ENCODE results near the gene SLC7A11.
"Not testable (repeated sequence)": the region's sequence is repeated elsewhere in the genome, so short reads cannot be mapped to it uniquely, and the experiment has no call there.

The SLC7A11 gene

DNA sequence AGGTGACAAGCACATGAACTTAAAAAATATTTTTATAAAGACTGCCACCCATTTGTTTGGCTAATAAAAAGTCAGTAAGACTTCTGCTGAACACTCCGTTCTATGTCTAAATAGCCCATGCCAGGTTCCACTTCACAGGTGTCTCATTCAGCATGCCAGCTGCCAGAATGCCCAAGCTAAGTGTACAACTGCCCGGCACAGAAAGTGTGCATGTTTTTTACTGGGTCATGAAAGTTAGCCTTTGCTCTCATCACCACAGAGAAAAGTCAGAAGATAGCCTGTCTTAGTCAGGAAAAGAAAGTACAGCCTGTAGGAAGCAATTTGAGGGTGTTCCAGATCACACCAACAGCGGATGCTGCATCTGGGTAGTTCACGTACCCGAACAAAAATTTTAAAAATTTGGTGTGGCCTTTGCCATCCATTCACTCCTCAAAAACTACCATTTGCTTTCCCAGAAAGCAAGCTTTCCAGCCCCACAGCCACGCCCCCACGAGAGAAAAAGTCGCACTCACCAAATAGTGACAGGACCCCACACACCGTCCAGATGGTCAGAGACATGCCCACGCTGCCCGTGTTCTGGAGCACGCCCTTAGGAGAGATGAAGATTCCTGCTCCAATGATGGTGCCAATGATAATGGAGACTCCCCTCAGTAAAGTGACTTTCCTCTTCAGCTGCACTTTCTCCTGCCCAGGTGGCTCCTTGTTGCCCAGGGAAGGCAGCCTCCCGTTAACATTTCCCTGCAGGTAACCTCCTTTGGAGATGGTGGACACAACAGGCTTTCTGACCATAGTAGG lies 671 bp downstream of the SLC7A11 start:
- no peak for DNase-seq

DNA sequence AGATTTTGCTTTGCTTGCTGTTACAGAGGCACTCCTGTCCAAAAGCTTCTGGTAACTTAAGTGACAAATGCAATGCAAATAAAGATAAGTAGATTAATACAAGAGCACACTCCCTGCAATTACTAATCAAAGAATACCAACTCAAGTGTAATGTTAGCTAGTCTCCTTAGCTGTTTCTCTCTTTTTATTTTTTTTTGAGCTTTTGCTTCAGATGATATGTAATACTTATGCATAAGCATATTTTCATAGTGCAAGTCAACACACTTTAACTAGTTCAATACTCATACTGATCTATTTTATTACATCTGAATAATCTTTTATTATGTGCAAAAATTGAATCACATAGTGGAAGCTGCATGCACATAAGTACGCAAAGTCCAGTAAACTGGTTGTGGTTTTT lies 2.7 kb downstream of the SLC7A11 start:
- DNase-seq: no peak

DNA sequence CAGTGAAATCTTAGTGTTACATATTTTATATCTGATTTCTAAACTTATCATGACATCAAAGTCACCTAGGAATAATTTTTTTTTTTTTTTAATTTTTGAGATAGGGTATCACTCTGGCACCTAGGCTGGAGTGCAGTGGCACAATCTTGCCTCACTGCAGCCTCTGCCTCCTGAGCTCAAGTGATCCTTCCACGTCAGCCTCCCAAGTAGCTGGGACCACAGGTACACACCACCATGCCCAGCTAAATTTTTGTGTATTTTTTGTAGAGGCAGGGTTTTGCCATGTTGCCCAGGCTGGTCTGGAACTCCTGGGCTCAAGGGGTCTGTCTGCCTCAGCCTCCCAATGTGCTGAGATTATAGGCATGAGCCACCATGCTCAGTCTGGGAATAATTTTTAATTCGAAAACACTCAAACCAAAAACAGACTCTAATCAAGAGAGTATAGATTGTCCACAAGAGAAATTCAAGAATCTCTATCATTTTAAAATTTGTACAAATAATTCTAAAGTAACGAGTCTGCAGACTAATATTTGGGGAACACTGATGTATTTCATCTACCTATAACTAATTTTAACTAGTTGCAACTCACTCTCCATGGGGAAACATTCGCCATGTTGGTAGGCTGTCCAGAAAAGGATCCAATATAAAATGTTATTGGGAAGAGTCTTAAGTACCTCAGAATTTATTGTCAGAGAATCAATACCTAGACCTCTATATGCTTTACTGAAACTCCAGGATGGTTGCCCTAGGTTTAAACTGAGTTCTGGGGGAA lies 3.4 kb downstream of the SLC7A11 start:
- DNase-seq: no peak

DNA sequence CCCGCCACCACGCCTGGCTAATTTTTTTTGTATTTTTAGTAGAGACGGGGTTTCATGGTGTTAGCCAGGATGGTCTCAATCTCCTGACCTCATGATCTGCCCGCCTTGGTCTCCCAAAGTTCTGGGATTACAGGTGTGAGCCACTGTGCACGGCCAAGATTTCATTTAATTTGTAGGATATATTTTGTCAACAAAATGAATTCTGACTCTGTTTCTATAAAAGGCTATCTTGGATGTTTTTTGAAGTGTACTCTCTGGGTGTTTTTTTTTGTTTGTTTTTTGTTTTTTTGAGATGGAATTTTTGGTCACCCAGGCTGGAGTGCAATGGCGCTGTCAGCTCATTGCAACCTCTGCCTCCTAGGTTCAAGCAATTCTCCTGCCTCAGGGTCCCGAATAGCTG lies 5.0 kb downstream of the SLC7A11 start:
- not testable (repeated sequence) for DNase-seq

DNA sequence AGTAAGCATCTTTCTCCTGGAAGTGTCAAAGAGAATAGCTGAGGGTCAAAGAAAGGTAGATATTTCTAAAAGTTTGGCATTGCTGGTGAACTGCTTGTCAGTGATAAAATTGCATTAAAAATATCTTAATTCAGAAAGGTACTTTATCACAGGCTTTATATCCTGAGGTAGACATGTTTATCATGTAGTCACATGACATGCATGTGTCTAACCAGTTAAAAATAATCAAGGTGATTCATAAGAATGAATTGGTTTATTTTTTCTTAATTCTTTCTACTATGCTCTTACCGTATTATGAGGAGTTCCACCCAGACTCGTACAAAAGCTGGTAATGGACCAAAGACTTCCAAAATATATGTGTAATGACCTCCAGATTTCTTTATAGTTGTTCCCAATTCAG lies 6.1 kb downstream of the SLC7A11 start:
- DNase-seq: no peak

DNA sequence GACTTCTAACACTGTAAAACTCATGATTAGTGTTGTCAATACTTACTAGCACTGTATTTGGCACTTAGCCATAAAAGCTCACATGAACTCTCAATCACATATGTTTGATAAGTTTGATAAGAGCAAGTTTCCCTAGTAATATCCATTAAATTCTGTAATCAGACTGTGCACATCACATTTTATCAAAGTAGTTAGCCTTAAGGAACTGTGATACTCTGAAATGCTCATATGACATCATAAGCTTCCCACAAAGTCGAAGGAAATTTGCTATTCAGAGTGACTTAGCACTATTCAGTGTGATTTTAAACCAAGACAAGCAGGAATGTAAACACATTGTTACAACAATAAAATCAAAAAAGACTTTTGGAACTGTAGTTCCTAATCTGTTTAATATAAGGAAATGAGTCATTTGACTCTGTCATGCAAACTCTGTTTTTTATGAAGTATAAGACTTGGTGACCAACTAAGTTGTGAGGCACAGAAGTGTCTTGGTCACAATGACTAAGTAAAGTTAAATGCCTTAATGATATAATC lies 6.7 kb downstream of the SLC7A11 start:
- no peak for DNase-seq

DNA sequence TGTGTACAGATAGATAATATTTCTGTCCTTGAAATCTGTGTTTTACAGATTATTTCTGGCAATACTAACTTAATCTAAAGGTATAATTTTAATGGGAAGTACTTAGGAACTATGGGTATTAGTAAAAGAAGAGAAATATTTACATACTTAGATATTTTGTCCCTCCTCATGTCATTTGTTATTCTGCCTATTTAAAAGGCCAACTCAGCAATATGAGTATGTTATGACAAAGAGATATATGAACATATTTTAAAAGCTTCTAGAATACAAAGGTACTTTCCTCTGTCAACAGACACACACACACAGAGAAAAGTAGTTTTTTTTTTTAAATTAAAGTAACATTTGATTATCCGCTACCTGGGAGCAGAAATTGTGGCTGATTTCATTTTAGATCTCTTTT lies 7.9 kb downstream of the SLC7A11 start:
- DNase-seq: no peak

DNA sequence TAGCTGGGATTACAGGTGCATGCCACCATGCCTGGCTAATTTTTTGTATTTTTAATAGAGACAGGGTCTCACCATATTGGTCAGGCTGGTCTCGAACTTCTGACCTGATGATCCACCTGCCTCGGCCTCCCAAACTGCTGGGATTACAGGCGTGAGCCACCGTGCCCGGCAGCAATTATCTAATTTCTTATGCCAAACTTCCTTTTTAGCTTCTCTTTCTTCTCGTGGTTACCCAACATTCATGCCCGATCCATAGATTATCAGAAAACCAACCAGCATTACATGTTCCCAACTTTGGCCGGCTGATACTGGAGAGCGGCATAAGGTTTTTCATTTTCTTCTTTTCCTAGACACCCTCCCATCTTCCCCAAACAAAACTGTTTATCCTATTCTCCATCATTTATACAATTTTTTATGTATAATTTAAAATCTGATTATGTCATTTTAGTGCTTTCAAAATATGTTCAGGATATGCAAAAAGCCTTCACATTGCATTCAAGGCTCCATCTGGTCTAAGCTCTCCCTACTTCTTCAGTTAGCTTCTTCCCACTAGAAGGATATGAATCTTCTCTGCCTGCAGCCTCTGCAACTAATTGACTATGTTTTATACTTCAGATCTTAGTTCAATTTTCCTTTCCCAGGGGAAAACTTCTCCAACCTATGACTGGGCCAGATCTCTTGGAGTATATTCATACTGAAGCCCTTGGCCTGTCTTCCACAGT lies 8.7 kb downstream of the SLC7A11 start:
- no peak for DNase-seq

DNA sequence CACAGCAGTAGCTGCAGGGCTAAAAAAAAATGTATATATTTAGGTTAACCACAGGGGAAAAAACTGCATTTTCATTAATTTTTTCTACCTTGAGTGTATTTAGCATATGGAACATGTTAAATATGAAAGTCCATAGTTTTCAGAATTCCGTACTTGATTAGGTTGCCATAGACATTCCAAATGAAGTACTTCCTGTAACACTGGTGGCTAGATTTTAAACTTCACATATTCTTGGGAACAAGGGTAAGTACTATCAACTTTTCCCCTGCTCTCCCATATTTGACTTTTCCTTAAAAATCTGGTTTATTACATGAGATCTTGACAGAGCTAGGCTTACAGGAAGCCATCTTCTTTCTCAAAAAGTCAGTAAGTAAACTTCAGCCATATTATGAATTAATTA lies 9.8 kb downstream of the SLC7A11 start:
- no peak for DNase-seq

DNA sequence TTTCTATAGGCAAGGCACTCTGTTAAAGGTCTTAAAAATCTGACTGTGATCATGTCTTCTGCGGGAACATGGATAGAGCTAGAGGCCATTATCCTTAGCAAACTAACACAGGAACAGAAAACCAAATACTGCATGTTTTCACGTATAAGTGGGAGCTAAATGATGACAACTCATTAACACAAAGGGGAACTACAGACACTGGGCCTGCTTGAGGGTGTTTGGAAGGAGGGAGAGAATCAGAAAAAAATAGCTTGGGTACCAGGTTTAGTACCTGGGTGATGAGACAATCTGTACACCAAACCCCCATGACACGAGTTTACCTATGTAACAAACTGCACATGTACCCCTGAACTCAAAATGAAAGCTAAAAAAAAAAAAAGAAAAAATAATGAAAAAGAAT lies 12.1 kb downstream of the SLC7A11 start:
- no peak for DNase-seq

DNA sequence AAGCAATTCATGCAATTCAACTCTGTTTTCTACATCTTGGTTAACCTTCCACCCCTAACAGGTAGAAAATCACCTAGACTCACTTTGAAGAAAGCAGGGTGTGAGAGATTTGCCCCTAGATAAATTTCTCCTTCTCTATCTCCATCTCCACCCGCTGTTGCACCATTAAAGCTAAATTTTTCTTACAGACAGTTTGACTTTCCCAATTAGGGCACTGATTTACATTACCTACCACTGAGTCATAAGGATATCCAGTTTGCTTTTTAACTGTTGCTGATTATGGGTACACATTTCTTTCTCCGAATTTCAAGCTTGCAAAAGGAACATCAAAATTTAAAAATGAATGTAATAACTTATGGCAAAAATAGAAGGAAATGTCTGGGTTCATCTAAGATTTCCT lies 13.0 kb downstream of the SLC7A11 start:
- DNase-seq: no peak

DNA sequence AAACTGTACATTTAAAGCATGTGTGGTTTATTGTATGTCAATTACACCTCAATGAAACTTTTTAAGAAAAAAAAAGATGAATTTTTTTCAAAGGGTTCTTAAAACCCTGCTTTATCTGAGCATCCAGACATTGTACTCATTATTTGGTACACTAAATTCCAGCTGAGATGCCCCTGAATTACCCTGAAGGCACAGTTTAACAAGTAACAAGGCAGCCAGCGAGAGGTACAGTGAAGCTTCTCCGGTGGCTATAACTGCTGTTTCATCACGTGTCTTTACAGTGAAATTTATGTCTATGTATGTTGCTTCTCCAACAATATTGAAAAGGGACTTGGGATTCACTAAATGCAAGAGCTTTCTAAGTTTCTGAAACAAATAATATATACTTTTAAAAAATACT lies 15.8 kb downstream of the SLC7A11 start:
- no peak for DNase-seq

DNA sequence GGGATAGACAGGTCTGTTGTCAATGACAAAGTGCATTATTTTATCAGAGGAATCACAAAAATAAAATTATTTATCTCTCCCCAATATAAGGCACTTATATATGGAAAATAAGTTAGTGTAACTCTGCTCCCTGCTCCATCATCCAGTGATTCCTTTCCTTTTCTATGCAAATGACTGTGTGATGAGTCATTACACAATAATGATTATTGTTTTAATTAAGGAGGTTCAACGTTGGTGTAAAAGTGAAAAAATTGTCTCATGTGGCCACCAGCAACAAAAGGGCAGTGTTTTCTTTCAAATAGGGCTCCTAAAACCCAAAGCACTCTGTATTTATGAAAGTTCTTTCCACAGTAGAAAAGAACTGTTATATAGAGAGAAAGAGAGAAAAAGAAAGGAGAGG lies 16.7 kb downstream of the SLC7A11 start:
- no peak for DNase-seq

DNA sequence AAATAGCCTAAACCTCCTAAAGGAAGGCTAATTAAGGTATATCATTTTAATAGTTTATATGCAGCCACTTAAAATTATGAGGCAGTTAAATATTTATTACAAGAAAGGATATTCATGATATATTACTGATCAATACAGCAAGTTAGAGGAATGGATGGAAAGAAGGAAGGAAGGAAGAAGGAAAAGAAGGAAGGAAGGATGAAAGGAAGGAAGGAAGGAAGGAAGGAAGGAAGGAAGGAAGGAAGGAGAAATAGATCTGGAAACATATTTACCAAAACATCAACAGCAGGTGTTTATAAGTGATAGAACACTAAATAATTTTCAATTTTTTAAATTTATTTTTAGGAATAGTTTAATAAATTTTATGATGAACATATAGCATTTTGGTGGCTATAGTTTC lies 17.5 kb downstream of the SLC7A11 start:
- DNase-seq: no peak

DNA sequence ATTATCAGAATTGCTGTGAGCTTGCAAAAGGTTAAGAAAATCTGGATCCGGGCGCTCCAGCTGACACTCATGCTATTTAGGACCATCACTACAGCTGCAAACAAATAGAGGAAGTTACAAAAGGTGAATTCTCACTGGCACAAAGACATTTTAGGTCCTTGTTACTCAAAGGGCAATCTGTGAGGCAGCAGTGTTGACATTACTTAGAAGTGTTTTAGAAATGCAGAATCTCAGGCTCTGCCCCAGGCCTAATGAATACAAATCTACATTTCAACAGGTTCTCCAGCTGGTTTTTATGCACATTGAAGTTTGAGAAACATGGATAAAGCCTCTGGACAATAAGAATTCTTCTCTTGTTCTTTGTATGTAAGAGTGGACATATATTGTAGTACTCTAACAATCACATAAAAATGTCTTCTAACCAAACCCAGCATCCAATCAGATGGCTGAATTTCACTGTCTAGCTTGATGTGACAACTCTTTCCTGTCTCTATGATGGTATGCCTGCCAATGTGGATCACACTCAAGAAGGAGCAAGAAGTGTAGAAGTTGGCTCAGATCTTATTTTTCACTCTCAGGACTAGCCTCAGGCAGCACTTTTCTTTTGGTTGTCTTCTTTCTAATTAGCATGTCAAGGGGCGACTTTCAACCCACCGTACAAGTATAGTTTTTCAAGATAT lies 18.8 kb downstream of the SLC7A11 start:
- DNase-seq: no peak

DNA sequence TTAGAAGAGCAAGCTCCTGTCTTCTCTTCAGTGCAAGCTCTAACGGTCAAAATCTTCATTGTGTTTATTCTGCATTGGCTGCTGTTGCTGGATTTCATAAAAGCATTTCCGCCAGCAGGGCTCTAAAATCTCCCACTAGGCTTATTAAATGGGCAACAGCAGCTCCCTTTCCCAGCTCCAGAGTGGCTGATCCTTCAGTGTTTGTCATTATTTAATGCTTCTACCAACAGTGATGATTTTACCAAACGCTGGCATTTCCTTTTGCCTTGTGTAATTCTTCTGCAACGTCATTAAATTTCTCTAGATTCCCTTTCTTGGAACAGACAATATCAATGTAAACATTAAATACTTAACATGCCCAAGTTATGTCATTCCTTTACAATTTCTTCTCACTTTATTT lies 20.1 kb downstream of the SLC7A11 start:
- DNase-seq: no peak

DNA sequence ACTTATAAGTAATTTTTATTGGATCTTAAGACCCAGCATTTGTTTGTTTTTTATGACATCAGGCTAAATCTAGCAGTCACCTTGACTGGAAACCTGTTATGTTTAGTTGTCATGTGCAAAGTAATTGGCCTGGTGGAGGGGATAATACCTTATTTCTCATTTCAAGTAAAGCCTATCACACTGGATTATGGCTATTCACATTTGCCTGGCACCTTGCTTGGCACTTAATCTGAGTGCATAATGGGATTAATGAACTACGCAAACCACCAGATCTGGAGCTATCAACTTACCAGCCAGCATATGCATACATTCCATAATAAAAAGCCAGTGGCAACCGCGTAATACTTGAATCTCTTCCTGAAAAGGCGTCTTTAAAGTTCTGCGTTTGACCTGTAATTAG lies 23.2 kb downstream of the SLC7A11 start:
- no peak for DNase-seq

DNA sequence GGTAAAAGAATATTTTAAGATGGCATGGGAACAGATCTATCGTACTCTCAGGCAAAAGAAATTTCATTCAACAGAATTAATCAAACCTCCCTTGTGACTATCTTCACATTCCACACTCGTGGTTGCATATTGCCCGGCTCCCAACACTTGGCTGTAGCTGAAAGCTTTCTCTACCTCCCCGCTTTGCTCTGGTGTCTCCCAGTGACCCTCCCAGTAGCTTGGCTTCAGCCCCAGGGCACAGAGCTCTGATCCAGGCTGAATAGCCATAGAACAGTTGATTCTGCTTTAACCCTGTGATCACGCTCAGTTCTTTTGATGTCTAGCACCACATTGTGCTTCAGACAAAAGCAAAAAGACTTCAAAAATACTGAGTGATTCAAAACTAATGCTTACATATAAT lies 24.6 kb downstream of the SLC7A11 start:
- no peak for DNase-seq

DNA sequence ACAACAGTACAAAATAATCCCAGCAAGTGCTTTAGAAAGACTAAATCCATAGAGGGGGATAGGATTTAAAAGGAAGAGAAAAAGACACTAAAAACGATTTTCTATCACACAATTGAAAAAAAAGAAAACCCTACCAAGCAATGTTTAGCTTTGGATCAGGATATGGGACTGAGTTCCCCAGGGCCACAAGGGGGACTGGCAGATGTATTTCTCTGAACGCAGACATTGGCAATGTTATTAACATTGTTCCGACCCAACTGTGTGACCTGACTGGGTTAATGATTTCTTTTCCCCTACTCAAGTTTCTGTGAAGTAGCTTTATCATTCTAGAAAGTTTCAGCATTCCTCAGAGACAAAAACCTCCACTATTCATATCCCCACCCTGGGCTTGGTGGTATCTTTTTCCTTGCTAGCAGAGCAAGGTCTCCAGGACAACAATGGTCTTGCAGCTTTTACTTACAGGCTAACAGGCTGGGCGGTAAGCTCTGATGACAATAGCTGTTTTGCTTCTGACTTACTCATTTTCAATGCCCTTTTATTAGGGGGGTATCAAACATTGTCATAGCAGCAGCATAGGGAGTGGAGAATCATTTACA lies 25.8 kb downstream of the SLC7A11 start:
- no peak for DNase-seq

DNA sequence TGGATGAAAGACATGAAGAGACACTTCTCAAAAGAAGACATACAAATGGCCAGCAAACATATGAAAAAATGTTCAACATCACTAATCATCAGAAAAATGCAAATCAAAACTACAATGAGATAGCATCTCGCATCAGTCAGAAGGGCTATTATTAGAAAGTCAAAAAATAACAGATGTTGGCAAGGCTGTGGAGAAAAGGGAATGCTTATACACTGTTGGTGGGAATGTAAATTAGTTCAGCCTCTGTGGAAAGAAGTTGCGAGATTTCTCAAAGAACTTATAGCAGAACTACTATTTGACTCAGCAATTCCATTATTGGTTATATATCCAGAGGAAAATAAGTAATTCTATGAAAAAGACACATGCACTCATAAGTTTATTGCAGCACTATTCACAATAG lies 31.6 kb downstream of the SLC7A11 start:
- DNase-seq: not testable (repeated sequence)

DNA sequence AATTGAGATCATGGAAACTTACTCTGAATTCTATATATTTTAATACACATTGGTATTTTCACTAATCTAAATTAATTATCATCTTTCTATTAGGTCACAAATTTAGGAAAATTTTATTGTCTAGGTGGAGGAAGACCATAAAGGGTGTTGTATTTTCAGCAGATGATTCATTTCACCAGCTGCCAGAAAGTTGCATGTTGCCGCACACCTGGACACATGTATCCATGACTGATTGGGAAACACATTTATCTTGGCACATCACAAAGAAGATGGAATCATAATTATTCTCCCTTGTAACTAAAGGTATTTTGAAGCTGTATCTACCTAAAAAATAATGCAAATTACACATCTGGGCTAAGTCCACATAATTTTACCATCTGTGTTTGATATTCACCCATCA lies 33.1 kb downstream of the SLC7A11 start:
- no peak for DNase-seq

DNA sequence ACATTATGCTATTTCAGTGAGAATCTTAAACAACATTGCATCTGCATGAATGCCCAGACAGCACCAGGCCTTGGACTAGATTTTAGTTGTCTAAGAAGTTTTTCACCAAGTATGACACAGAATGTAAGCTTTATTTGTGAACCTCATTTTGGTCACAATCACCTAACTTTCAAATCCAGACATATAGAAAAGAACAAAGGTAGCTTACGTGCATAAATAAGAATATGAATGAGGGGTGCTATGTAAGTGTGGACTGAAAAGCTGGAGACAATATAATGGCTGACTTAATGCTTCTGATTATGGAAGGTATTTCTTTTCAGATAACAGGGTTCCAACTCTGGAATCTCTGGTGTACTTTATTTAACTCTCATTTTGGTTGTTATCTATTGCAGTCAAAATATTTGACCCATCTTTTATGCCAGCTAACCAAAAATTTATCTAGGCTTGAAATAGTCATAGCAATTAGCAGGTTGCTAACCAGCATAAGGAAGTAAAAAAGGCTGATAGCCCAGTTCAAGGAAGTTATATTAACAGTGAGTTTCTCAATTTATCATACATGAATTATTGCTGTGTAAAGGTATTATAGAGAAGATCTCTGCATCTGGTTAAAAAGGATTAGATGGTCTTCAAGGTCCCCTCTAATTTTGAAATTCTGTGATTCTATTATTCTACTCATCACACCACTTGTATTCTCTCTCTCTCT lies 36.5 kb downstream of the SLC7A11 start:
- no peak for DNase-seq
